GM12873 (cell line): ENCODE data around the gene CES5A.

ENCODE experiments used
- TF ChIP-seq, protein P1 (sequence below): IDR thresholded peaks from 2 replicates; pipeline ENCODE4 v1.5.1; 2012; ENCODE audit warnings: low read depth, mild to moderate bottlenecking, moderate library complexity, low read length, control low read depth; ENCODE audit not compliant: insufficient read depth; ENCODE audit errors: missing control alignments

CES5A gene

GRCh38 chr16:55912022-55912421 is 36.8 kb upstream of the CES5A start:
- TF ChIP-seq, protein P1, sequence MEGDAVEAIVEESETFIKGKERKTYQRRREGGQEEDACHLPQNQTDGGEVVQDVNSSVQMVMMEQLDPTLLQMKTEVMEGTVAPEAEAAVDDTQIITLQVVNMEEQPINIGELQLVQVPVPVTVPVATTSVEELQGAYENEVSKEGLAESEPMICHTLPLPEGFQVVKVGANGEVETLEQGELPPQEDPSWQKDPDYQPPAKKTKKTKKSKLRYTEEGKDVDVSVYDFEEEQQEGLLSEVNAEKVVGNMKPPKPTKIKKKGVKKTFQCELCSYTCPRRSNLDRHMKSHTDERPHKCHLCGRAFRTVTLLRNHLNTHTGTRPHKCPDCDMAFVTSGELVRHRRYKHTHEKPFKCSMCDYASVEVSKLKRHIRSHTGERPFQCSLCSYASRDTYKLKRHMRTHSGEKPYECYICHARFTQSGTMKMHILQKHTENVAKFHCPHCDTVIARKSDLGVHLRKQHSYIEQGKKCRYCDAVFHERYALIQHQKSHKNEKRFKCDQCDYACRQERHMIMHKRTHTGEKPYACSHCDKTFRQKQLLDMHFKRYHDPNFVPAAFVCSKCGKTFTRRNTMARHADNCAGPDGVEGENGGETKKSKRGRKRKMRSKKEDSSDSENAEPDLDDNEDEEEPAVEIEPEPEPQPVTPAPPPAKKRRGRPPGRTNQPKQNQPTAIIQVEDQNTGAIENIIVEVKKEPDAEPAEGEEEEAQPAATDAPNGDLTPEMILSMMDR = no peak

DNA sequence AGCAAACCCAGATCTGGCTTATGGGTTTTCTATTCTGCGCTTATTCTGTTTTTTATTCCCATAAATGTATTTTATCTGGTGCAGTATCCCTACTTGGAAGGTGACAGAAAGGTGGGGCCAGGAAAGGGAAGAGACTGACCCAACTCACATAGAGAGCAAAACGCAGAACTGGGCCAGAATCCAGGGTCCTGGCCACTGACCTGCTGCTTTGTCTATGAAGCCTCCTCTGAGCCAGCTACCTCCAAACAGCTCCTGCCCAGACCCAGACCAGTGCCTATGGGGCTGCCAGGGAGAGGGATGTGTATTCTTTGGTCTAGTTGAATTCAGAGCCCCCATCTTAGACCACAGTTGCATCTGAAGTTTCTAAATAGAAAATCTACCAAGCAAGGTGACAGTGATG is 36.4 kb upstream of the CES5A start:
- TF ChIP-seq, protein P1 = no peak

DNA sequence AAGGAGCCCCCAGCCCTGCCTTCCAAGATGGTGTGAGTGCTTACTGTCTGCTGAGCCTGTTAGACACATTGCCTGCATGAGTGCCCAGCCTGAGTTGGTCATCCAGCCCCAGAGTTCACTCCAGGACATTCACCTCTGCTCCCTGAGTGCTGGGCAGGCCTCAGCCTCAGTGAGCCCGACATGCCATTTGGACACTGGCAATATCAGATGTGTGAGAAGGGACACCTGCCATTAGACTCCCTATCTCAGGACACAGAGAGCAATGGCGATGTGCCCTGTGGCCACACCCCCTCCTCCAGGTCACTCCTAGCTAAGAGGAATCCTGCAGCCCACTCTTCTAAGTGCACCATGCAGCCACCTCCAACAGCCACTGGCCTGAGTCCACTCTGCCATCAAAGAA is 34.7 kb upstream of the CES5A start:
- TF ChIP-seq, protein P1 = no peak

- TF ChIP-seq, protein P1 = no peak
Observed at GRCh38 chr16:55908641-55909040, 33.5 kb upstream of the CES5A start.

DNA sequence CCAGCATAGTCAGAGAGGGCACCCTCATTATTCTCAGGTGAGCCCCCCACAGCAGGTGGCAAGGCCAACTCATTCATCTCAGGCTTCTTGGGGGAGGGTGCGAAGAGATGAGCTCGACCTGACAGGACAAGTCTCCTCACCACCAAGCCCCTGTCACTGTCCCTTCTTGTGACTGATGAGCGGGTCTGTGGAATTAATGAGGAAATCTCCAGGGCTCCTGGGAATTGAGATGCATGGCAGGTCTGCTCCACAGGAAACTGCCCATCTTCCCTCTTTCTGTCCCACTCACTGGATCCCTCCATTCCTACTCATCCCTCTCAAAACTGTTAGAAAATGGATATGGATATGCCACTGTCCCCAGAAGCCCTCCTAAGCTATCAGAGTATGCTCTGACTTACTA is 32.5 kb upstream of the CES5A start:
- TF ChIP-seq, protein P1 = no peak

DNA sequence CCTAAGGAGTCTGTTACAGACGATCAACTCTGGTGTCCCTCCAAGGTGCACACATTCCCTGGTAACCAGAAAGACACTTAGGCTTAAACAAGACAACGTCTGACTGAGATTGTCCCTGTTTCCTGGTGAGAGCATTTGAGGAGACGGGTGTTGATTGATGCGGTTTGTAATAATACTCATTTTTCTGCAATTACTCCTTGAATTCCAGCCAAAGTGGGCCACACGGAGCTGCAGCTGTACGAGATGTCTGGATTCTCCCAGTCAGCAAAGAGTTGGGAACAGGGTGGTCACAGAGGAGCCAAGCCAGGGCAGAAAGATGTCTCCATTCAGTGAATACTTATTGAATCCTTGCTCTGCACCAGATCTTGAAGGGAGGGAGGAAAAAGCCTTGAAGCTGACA is 30.9 kb upstream of the CES5A start:
- TF ChIP-seq, protein P1 = no peak

DNA sequence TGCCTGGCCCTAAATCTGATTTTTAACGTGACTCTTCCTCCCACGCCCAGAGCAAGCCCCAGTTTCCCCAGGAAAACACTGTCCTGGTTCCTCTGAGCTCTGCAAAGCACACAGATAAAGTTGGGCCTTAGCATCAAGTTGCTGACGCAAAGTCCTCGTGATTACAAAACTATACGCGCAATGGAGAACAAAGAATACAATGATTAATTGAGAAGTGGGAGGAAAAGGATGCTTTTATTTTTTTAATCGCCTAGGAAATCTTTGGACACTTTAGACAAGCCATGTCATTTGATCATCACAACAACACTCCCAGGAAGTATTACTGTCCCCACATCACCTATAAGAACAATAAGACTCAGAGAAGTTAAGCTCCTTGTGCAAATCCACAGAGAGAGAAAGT is 30.5 kb upstream of the CES5A start:
- TF ChIP-seq, protein P1 = no peak
